ENCODE measurements around the gene C10orf90.

C10orf90 gene

GRCh38 chr10:126576336-126576735 lies 94.2 kb downstream of the C10orf90 start:
- TF ChIP-seq, protein P1, sequence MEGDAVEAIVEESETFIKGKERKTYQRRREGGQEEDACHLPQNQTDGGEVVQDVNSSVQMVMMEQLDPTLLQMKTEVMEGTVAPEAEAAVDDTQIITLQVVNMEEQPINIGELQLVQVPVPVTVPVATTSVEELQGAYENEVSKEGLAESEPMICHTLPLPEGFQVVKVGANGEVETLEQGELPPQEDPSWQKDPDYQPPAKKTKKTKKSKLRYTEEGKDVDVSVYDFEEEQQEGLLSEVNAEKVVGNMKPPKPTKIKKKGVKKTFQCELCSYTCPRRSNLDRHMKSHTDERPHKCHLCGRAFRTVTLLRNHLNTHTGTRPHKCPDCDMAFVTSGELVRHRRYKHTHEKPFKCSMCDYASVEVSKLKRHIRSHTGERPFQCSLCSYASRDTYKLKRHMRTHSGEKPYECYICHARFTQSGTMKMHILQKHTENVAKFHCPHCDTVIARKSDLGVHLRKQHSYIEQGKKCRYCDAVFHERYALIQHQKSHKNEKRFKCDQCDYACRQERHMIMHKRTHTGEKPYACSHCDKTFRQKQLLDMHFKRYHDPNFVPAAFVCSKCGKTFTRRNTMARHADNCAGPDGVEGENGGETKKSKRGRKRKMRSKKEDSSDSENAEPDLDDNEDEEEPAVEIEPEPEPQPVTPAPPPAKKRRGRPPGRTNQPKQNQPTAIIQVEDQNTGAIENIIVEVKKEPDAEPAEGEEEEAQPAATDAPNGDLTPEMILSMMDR (IDR thresholded peaks at IDR 0.05; ENCODE audit: low read depth, low read length) = no peak
- no peak for DNase-seq (ENCODE audit: extremely low read depth, low read depth)

DNA sequence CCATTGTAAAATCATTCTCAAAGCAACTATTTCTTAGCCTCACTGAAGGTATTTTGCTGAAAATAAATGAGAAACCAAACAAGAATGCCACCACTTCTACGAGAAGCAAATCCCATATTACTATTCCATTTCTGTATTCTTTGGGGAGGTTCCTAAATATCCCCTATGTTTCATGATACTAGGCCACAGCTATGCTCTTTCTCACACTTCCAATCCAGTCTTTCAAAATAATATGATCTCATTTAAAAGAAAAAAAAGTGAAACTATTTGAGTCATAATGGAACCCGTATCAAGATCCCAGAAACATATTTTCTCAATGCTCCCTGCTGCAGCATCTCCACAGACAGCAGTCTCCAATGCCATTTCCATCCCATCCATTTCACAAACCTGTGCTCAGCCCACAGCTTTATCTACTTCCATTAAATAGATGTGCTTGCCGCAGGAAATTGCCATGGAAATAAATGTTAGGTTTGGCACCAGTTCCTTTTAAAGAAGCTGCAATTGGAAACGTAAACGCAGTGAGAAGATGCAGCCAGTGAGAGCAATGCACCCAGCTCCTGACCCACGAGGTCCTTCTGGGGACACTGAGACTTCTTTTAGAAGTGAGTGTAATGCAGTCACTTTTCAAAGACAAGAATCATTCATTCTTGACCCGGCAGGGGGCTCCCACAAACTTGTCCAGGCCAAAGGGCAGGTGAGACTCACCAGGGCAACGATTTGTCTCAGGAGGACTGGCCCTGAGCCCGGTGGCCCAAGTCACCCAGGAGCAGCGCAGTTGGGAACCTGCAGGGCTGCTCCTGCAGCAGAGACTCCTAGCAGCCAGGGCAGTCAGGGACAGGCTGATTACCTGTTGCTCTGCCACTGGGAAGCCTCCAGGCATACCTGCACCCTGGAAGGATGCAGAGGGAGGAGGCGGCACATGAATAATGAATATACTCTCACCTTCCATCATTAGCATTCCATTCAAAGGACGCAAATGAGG lies 99.6 kb downstream of the C10orf90 start:
- no peak for DNase-seq (ENCODE audit: extremely low read depth, low read depth)
- TF ChIP-seq, protein P1 (IDR thresholded peaks at IDR 0.05; ENCODE audit: low read depth, low read length) = no peak

- TF ChIP-seq, protein P1 (IDR thresholded peaks at IDR 0.05; ENCODE audit: low read depth, low read length) = no peak
- DNase-seq (ENCODE audit: extremely low read depth, low read depth) = no peak
Measured at GRCh38 chr10:126570245-126570570, 100.3 kb downstream of the C10orf90 start.

GRCh38 chr10:126569513-126570244 lies 100.8 kb downstream of the C10orf90 start:
- DNase-seq (ENCODE audit: extremely low read depth, low read depth) = peak; percentile 42
- TF ChIP-seq, protein P1 (IDR thresholded peaks at IDR 0.05; ENCODE audit: low read depth, low read length) = no peak

GRCh38 chr10:126568809-126569385 lies 101.6 kb downstream of the C10orf90 start:
- DNase-seq (ENCODE audit: extremely low read depth, low read depth) = no peak
- TF ChIP-seq, protein P1 (IDR thresholded peaks at IDR 0.05; ENCODE audit: low read depth, low read length) = no peak

DNA sequence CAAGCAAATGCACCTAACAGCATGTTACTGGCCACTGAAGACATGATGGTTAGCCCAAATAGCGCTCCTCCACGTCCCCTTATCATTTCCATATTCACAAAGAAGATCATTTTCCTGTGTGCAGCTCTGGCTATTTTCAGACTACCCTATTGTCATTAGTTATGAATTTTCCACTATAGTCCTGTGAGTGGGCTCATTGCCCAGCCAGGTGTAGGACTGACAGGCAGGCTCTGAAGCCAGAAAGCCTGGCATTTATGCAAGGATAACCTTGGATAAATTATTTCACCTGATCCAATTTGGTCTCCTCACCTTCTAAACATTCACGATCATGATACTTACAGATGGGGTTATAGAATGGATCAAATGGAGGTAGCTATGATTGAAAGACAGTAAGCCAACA lies 104.6 kb downstream of the C10orf90 start:
- TF ChIP-seq, protein P1 (IDR thresholded peaks at IDR 0.05; ENCODE audit: low read depth, low read length) = no peak
- no peak for DNase-seq (ENCODE audit: extremely low read depth, low read depth)
